Stomach smooth muscle (tissue), 2 donors: Measurements from ENCODE around the gene IL27RA.

Source experiments
- H3K27ac ChIP-seq: one replicate; pipeline ENCODE4 v1.7.0; 2013; ENCODE audit warnings: mild to moderate bottlenecking, low read length, inconsistent platforms
- H3K27me3 ChIP-seq, 2 donors: one replicate each; pipeline ENCODE4 v1.7.0; 2013; ENCODE audit warnings: low read length in 2 of 2; ENCODE audit not compliant: insufficient read depth in 2 of 2, control insufficient read depth in 1 of 2
- H3K36me3 ChIP-seq, 2 donors: one replicate each; pipeline ENCODE4 v1.7.0; 2013; ENCODE audit warnings: low read length in 2 of 2; ENCODE audit not compliant: control insufficient read depth in 2 of 2, insufficient read depth in 2 of 2
- H3K4me1 ChIP-seq: one replicate; pipeline ENCODE4 v1.7.0; 2013; ENCODE audit warnings: low read length; ENCODE audit not compliant: control insufficient read depth, insufficient read depth
- H3K4me3 ChIP-seq, 2 donors: one replicate each; pipeline ENCODE4 v1.7.0; 2013; ENCODE audit warnings: low read length in 2 of 2
- H3K9ac ChIP-seq, 2 donors: one replicate each; pipeline ENCODE4 v1.7.0; 2013; ENCODE audit warnings: low read length in 2 of 2, mild to moderate bottlenecking in 1 of 2
- H3K9me3 ChIP-seq, 2 donors: one replicate each; pipeline ENCODE4 v1.7.0; 2013; ENCODE audit warnings: low read length in 2 of 2; ENCODE audit not compliant: control insufficient read depth in 2 of 2
- donor health status: healthy.
- donor health status: Pancreatic carcinoma.

Gene IL27RA

DNA sequence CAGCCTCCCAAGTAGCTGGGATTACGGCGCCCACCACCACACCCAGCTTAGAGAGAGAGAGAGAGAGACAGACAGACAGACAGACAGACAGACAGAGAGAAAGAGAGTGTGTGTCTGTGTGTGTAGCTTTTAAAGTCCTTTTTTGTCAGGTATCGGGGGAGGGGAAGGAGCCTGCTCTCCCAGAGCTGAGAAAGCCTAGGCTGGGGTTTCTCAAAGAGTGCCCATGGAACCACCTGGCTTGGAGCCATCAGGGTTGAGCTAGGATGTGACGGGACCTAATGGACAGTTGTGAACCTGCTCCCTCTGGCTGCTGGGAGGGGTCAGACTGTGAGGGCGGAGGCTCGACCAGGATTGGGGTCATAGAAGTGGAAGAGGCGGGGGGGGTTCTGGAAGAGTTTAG lies 42.1 kb upstream of the IL27RA start:
- Histone ChIP-seq H3K27me3 (no peaks in the 10 kb centered on the region), H3K36me3 (peaks cover 5% of the 10 kb centered on the region in 2 donors), H3K4me1 (peaks cover 22% of the 10 kb centered on the region), H3K27ac (no peak overlapping the region), H3K4me3 (no peak overlapping the region), H3K9ac (no peak overlapping the region), H3K9me3 (no peaks in the 10 kb centered on the region)

DNA sequence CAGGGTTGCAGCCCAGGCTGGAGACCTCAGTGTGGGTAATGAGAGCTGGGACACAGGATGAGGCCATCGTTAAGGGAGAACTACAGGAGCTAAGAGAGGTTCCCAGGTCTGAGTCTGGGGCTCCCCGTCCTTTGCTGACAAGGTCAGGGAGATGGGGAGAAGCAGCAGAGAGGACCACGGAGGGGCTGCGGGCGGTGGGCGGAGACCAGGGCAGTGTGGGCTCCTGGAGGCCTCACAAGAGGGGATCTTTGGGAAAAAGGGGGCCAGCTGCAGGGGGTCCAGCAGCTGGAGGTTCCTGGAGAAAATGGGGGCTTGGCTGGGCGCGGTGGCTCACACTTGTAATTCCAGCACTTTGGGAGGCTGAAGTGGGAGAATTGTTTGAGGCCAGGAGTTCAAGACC lies 41.5 kb upstream of the IL27RA start:
- Histone ChIP-seq H3K9ac (no peak overlapping the region), H3K27ac (no peak overlapping the region), H3K27me3 (no peaks in the 10 kb centered on the region), H3K9me3 (no peaks in the 10 kb centered on the region), H3K4me3 (no peak overlapping the region), H3K36me3 (peaks cover 5% of the 10 kb centered on the region in 2 donors), H3K4me1 (peaks cover 22% of the 10 kb centered on the region)

DNA sequence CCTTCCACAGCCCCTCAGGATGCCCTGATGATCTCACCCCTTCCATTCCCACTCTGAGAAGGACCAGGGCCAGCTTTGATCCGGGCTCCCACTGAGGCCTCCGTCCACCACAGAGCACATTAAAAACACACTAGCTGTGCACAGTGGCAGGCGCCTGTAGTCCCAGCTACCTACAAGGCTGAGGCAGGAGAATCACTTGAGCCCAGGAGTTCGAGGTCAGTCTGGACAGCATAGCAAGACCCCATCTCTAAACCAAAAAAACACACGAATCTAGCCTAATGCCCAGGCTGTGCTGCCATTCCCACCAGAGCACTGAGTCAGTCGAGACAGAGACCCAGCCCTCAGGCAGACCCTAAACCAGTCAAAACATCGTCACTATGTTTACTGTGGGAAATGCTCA lies 39.5 kb upstream of the IL27RA start:
- Histone ChIP-seq H3K9me3 (no peaks in the 10 kb centered on the region), H3K4me1 (peaks cover 10% of the 10 kb centered on the region), H3K9ac (no peak overlapping the region), H3K27ac (no peak overlapping the region), H3K36me3 (peaks cover 5% of the 10 kb centered on the region in 2 donors), H3K4me3 (no peak overlapping the region), H3K27me3 (no peaks in the 10 kb centered on the region)

DNA sequence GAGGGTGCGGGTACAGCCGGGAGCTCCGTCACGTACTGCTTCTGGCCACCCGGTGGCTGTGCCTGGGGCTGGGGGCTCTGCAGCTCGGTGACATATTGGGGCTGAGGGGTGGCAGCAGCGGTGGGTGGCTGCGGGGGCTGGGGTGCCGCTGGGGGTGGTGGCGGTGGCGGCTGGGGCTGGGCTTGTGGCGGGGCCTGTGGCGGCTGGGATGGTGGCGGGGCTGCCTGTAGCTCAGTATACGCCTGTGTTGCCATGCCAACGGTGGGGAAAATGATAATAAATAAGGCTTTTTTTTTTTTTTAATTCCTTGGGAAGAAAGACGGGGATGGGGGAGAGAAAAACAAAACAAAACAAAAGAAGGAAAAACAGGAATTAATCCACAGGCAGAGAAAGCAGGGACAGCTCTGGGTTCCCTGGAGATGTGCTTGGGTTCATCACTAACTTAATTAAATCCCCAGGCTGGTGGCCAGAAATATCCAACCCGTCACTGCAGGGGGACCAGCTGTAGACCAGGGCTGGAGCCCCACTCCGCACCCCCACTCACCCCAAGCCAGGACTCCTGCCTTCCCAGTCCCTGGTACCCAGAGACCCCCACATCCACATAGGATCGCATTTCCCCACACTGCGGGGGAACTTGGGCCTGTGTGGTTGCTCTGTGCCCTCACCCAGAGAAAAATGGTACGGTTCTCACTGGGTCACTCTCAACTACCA lies 37.8 kb upstream of the IL27RA start:
- Histone ChIP-seq H3K4me3 (no peak overlapping the region), H3K36me3 (peaks cover 5% of the 10 kb centered on the region in 2 donors), H3K4me1 (peaks cover 3% of the 10 kb centered on the region), H3K27ac (no peak overlapping the region), H3K9ac (no peak overlapping the region), H3K27me3 (no peaks in the 10 kb centered on the region), H3K9me3 (no peaks in the 10 kb centered on the region)

DNA sequence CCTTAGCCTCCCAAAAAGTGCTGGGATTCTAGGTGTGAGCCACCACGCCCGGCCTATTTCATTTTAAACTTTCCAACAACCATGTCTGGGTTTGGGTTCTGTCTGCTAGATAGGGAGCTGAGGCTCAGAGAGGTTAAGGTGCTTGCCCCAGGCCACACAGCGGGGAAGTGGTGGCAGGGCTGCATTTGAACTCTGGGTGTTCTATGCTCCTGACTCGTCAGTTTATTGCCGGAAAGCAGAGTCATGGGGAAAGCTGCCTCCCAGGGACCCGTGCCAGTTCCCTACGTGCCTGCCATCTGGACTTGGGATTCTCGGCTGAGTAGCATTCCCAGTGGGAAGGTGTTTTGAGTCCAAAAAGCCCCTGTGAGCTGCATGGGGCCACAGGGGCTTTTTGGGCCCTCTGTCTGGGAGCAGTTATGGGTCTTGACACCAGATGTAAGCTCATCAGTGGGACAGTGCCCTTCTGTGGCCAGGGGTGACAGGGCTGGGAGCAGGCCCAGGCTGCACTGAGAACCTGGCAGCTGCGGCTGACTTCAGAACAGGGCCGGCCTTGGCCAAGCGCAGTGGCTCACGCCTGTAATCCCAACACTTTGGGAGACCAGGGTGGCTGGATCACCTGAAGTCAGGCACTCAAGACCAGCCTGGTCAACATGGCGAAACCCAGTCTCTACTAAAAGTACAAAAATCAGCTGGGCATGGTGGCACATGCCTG lies 36.4 kb upstream of the IL27RA start:
- no peaks in the 10 kb centered on the region for H3K27me3 ChIP-seq
- peaks cover 5% of the 10 kb centered on the region in 2 donors for H3K36me3 ChIP-seq
- no peak overlapping the region for H3K27ac ChIP-seq
- no peak overlapping the region for H3K9ac ChIP-seq
- H3K4me3 ChIP-seq: no peak overlapping the region
- H3K4me1 ChIP-seq: peaks cover 3% of the 10 kb centered on the region
- no peaks in the 10 kb centered on the region for H3K9me3 ChIP-seq

DNA sequence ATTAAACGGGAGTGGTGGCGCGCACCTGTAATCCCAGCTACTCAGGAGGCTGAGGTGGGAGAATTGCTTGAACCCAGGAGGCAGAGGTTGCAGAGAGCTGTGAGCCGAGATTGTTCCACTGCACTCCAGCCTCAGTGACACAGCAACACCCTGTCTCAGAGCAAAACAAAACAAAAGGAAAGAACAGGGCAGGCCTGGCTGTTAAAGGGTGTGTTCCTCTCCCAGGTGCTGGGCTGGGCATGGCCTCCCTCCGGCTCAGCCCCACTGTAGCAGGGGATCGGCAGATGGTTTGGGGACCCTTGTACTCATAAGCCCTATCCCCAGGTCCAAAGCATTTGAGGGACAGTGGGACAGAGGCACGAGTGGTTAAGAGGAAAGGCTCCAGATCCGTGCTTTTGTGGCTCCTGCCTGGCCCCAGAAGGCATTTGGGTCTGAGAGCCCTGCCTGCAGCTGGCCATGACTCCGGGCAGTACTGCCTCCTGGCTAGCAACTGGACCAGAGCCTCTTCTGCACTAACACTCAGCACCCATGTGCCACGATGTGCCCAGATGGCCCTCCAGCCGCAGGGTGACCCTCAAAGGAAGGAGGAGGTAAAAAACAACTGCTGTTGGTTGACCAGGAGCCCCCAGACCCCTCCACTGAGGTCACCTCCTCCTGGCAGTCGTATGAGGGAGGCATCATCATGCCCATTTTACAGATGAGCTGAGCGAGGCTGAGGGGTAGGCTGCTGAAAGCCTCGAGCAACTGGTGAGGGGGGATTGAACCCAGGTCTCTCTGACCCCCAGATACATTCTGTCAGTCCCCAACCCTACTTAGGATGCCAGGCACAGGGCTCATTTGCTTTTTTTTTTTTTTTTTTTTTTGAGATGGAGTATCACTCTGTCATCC lies 35.4 kb upstream of the IL27RA start:
- H3K9ac ChIP-seq: no peak overlapping the region
- no peak overlapping the region for H3K27ac ChIP-seq
- peaks cover 3% of the 10 kb centered on the region for H3K4me1 ChIP-seq
- H3K36me3 ChIP-seq: peaks cover 5% of the 10 kb centered on the region in 2 donors
- H3K9me3 ChIP-seq: no peaks in the 10 kb centered on the region
- H3K27me3 ChIP-seq: no peaks in the 10 kb centered on the region
- H3K4me3 ChIP-seq: no peak overlapping the region

DNA sequence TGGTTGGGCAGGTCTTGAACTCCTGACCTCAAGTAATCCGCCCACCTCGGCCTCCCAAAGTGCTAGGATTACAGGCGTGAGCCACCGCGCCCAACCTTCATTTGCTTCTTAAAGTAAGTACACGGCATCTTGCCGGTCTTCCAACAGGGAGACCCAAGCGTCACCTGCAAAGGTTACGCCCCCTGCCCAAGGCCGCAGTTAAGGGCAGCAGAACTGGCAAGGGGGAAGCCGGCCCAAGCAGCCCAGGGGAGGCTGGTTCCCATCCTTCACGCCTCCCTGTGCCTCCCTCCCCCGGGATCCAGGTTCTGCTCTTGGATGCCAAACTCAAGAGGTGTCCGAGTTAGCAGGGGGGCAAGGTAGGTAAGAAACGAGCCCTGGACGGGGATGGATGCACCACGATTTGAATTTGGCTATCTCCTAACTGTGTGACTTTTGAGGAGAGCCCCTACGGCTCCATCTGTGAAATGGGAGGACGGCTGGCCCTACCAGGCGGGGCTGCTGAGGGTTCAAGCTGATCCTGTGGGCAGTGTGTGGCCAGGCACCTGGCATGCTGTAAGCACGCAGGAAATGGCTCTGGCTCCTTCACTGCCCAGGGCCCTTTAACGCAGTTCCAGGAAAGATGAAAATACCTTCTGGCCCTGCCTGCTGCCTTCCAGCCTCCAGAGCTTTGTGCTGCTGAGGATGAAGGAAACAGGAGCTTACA lies 34.5 kb upstream of the IL27RA start:
- no peaks in the 10 kb centered on the region for H3K27me3 ChIP-seq
- H3K27ac ChIP-seq: no peak overlapping the region
- no peak overlapping the region for H3K9ac ChIP-seq
- H3K4me3 ChIP-seq: no peak overlapping the region
- H3K4me1 ChIP-seq: peaks cover 3% of the 10 kb centered on the region
- no peaks in the 10 kb centered on the region for H3K9me3 ChIP-seq
- H3K36me3 ChIP-seq: peaks cover 5% of the 10 kb centered on the region in 2 donors

DNA sequence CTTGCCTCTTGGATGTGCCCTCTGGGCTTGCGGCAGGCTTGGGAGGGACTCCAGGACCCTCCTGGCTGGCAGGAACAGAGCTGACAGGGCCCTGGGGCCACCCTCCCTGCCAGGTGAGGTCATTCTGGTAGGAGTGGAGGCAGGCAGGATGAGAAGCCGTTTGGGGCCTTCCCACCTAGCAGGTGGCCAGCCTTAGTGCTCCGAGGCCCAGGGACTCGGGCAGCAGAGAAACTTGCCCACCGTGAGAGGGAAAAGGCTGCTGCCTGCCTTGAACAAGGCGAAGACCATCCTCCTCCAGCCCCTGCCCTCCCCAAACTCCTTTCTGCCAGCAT lies 34.0 kb upstream of the IL27RA start:
- Histone ChIP-seq H3K9me3 (no peaks in the 10 kb centered on the region), H3K27ac (no peak overlapping the region), H3K27me3 (no peaks in the 10 kb centered on the region), H3K4me3 (no peak overlapping the region), H3K36me3 (peaks cover 2 to 5% of the 10 kb centered on the region in 2 donors), H3K4me1 (peaks cover 5% of the 10 kb centered on the region), H3K9ac (no peak overlapping the region)

DNA sequence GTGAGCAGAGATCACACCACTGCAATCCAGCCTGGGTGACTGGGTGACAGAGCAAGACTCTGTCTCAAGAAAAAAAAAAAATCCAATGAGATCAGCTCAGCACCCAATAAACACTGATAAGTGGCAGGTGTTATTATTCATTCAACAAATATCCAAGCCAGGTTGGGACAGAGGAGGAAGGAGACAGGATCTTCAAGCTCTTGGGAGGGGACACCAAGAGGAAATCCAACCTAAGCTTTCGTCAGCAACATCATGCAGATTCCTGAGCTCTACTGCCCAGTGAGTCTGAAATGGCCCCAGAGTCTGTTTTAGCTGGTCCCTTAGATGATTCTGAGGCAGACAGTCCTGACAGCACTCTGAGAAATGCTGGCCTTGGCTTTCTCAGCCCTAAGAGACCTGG lies 33.1 kb upstream of the IL27RA start:
- no peaks in the 10 kb centered on the region for H3K27me3 ChIP-seq
- no peak overlapping the region for H3K27ac ChIP-seq
- peaks cover 13% of the 10 kb centered on the region for H3K4me1 ChIP-seq
- no peaks in the 10 kb centered on the region for H3K9me3 ChIP-seq
- no peak overlapping the region for H3K4me3 ChIP-seq
- H3K36me3 ChIP-seq: no peaks in the 10 kb centered on the region
- H3K9ac ChIP-seq: no peak overlapping the region

DNA sequence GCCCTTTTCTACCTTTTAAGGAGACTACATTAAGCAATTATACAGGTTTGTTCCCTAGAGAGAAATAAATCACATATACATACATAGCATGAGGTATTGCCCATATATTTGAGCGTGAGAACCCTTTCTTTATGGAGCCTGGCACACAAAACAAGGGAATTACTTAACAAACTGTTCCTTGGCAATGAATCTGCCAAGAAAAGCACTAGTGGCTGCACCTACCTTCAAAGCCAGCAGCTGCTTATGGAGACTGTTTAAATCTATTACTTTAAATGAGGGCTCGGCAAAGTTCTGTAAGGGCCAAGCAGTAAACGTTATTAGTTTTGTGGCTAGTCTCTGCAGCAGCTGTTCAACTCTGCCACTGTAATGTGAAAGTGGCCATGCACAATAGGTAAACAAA lies 32.5 kb upstream of the IL27RA start:
- Histone ChIP-seq H3K27ac (no peak overlapping the region), H3K4me3 (no peak overlapping the region), H3K9ac (no peak overlapping the region), H3K9me3 (no peaks in the 10 kb centered on the region), H3K36me3 (no peaks in the 10 kb centered on the region), H3K4me1 (peaks cover 13% of the 10 kb centered on the region), H3K27me3 (no peaks in the 10 kb centered on the region)
